GM12874 (cell line): ENCODE measurements around the gene LRRC63.

Experiments
- TF ChIP-seq, protein P1 (sequence below): IDR thresholded peaks from 2 replicates; pipeline ENCODE4 v1.5.1; 2011; ENCODE audit warnings: low read depth, mild to moderate bottlenecking, control low read depth, low read length, moderate library complexity; ENCODE audit not compliant: insufficient read depth

The LRRC63 gene

DNA sequence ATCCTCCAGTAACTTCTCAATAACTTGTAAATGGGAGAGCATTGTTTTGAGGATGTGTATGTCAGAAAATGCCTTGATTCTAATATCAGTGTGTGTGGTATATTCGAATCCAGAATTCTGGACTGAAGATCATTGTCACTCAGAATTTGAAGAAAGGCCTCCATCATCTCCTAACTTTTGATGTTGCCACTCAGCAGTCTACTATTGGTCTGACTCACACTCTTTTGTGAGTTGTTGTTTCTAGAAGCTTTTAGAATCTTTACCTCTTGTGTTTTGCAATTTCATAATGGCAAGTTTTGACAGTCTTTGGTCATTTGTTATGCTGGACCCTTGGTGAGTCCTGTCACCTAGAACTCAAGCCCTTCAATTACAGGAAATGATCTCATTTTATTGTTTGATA lies 98.3 kb downstream of the LRRC63 start:
- TF ChIP-seq, protein P1, sequence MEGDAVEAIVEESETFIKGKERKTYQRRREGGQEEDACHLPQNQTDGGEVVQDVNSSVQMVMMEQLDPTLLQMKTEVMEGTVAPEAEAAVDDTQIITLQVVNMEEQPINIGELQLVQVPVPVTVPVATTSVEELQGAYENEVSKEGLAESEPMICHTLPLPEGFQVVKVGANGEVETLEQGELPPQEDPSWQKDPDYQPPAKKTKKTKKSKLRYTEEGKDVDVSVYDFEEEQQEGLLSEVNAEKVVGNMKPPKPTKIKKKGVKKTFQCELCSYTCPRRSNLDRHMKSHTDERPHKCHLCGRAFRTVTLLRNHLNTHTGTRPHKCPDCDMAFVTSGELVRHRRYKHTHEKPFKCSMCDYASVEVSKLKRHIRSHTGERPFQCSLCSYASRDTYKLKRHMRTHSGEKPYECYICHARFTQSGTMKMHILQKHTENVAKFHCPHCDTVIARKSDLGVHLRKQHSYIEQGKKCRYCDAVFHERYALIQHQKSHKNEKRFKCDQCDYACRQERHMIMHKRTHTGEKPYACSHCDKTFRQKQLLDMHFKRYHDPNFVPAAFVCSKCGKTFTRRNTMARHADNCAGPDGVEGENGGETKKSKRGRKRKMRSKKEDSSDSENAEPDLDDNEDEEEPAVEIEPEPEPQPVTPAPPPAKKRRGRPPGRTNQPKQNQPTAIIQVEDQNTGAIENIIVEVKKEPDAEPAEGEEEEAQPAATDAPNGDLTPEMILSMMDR = no peak

DNA sequence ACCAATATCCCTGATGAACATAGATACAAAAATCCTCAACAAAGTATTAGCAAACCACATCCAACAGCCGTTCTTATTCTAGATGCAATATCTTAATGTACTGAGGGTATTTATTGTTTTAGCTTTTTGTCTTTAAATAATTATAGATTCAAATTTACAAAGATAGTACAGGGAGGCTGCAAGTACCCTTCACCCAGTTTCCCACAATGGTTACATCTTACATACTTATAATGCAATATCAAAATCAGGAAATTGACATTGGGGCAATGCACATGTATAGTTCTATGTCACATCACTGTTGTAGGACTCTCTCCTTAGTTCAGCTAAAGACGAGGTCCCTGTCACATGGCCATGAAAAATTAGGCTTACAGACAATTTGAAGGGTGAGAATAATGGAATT lies 99.5 kb downstream of the LRRC63 start:
- TF ChIP-seq, protein P1 = no peak

- TF ChIP-seq, protein P1 = no peak
Observed at GRCh38 chr13:46313024-46313423, 101.3 kb downstream of the LRRC63 start.

DNA sequence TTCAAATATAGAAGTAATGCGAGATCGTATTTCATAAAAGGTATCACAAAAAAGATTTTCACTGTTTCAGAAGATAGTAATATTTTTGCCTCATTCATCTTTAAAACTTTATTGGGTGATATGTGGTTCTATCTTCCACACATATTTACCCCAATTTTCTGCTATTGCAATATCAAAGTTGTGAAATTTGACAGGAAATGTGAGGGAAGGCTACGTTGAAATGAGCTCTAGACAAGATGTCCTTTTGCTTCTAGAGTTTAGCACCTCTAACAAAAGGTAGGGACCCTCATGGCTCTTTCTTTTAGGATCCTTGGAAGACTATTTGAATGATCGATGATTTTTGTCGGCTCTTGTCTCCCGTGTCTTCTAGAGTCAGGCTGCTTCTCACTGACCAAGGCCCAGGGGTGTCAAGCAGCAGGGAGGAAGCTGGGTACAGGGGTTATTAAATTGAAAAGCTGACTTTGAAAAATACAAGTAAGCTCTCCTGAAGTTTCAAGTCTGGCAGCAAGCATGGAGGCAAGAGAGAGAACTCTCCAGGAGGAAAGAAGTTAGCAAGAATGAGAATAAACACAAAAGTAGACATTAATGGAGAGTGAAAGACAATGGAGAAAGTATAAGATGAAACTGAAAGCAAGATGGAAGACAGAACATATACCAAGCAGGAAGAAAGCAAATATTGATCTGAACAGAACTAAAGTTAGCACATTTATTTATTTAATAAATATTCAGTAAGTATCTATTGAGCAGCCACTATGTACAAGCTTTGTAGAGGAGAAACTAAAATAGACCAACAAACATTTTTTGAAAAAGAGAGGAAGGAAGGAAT lies 101.9 kb downstream of the LRRC63 start:
- TF ChIP-seq, protein P1 = no peak

DNA sequence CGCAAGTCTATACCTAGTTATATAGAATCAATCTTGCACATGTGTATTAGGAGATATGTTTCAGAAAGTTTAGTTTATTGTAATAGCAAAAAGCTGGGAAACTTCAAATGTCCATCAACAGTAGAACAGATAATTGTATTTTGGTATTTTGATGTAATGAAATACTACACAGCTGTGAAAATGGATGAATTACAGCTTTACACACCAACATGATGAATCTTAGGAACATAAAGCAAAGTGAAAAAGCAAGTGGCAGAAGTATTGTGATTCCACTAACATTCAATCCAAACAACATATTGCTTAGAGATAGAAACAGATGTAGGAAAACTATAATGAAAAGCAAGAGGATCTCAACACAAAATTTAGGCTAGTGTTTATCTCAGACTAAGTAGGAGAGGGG lies 102.9 kb downstream of the LRRC63 start:
- TF ChIP-seq, protein P1 = no peak

- TF ChIP-seq, protein P1 = no peak
Observed at GRCh38 chr13:46315036-46315435, 103.3 kb downstream of the LRRC63 start.

GRCh38 chr13:46315491-46316075 lies 103.9 kb downstream of the LRRC63 start:
- TF ChIP-seq, protein P1 = no peak
